Endometrial microvascular endothelial cells (primary cell): Measurements from ENCODE around the gene TBX4. TPM values are rescaled to one million over a fixed set of nuclear protein-coding genes. Genes with fewer than 3 reads are reported as not detected.

Experiments
- in situ Hi-C: cut with HindIII; loops from 2 replicates; pipeline ENCODE4 v1.10.0; 2017; ENCODE audit warnings: low sequenced_read_pairs, low pct_unique_long_range_greater_than_20kb; ENCODE audit errors: inconsistent ontology term
- total RNA-seq: library from RNA; depleted of rRNA; stranded (reverse); fragments of >200 nt; gene quantifications from one replicate; pipeline ENCODE4 v1.2.3, GENCODE V29; 2015; ENCODE audit errors: inconsistent ontology term

The TBX4 gene
- not detected for total RNA-seq

DNA sequence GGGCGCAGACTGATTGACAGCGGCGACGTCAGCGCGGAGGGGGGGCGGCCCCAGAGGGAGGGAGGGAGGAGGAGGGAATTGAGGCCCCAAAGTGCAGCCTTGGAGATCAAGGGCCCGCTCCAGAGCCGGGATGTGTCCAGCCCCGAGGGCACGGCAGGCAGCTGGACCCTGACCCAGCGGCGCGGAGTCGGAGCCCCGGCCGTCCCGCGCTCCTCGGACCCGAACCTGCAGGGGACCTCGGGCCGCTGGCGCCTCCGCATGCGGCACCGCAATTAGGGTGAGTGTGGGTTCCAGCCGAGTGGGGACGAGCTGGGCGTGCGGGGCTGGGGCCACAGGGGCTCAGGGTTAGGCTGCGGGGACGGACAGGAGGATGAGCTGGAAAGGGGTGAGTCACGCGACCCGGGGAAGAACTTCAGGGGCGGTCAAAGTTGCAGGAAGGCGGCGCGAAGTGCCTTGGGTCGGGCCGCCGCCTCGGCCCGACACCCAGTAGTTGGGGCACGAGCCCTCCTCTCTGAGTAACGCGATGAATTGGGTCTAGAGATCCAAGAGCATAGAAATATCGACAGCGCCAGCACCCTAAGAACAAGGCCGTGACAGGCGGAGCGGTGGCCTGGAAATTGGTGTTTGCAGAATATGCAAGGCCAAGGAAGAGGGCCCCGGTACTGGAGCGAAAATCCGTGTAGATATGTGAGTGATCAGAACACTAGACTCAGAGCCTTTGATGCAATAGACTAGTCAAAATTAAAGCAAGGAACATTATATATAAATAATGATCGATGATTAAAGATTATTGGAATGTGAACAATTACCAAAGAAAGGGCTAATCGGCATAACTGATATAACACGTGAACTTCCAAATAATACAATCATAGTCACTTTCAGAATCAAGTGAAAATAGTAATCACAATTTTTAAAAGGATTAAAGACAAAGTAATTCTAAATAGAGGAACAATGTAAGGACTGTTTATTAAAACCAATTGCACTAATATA, at the start of gene TBX4:
Gene TBX4 (plus strand): TSS at position 122 of the 990 bp plus-strand sequence. CDS start 4,069 bp downstream, outside the sequence.
- in situ Hi-C loops = no loop called here

DNA sequence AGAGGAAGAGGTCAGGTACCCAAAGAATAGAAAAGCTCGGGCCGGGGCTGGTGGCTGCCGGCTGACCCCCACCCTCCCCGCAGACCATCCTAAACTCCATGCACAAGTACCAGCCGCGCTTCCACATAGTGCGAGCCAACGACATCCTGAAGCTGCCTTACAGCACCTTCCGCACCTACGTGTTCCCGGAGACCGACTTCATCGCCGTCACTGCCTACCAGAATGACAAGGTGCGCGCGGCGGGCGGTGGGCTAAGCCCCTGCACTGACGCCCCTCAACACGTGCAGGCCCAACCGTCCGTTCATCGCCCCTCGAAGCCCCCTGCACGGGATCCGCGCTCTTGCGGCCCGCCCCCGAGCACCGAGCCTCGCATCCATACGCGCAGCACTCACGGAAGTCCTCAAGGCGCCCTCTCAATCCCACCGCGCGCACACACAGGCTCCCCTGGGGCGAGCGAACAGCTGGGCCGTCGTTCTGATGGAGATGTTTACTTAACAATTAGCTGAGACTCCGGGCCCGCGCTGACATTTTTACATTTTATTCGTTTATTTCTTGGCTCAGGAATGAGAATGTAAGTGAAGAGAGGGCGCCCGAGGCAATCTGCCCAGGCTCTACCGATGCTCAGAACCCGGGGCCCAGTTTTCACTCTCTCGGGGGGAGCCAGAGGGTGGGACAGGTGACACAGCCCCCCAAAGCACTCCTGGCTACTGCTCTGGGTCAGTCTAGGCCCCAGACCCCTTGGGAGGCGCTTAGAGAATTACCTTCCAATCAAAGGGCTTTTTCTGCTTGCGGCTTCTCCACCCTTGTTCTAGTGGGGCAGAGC, 49.0 kb upstream of the TBX4 start:
- in situ Hi-C loops = no loop called here

DNA sequence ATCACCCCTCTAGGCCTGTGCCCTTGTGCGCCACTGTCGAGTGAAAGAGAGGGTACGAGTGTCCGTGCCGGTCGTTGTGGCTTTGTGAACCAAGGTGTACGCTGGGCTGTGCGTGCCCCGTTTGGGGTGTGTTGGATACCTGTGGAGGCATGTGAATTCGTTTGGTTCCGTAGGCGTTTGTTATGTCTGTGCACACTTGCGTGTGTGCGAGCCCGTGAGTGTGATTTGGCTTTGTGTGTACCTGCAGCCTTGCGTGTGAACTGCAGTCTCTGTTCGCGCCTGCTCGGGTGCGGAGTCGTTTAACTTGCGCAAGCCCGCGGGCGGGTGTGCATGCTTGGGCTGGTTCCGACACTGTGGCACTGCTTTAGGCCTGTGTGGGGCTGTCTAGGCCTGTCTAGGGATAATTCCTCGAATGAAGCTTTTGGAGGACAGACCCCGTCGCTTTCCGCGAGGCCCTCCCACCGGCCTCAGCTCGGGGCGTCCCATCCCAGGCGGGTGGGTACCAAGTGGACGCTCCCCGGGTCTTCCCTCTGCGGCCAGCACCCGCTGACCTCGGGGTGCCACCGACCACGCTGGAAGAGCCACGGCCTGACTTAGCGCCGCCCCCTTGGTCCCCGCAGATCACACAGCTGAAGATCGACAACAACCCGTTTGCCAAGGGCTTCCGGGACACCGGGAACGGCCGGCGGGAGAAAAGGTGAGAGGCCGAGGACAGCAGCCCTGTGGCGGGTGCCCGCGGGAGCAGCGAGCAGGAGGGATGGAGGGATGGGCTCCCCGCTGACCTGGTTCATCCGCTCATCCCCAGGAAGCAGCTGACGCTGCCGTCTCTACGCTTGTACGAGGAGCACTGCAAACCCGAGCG, 48.2 kb upstream of the TBX4 start:
- in situ Hi-C loops = no loop called here

DNA sequence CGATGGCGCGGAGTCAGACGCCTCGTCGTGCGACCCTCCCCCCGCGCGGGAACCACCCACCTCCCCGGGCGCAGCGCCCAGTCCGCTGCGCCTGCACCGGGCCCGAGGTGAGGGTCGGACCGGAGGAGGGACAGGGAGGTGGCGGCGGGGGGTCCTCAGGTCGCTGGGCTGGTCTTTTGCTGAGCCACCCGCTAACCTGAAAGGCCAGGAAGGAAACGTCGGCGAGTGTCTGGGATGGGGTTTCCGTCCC, 47.6 kb upstream of the TBX4 start:
- in situ Hi-C loops = no loop called here

DNA sequence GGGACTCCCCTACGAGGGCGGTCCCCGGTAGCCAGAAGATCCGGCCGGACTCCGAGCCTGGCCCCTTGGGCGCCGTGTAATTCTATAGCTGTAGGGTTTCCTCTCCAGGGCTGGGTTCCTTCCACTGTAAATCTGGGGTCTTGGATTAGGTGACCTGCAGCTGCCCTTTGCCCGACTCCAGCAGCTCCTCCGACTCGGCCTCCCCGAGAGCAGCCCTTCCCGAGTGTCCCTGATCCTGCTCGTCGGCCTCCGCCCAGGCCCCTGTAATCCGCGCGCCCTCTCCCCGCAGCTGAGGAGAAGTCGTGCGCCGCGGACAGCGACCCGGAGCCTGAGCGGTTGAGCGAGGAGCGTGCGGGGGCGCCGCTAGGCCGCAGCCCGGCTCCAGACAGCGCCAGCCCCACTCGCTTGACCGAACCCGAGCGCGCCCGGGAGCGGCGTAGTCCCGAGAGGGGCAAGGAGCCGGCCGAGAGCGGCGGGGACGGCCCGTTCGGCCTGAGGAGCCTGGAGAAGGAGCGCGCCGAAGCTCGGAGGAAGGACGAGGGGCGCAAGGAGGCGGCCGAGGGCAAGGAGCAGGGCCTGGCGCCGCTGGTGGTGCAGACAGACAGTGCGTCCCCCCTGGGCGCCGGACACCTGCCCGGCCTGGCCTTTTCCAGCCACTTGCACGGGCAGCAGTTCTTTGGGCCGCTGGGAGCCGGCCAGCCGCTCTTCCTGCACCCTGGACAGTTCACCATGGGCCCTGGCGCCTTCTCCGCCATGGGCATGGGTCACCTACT, 47.1 kb upstream of the TBX4 start:
- in situ Hi-C loops = no loop called here

DNA sequence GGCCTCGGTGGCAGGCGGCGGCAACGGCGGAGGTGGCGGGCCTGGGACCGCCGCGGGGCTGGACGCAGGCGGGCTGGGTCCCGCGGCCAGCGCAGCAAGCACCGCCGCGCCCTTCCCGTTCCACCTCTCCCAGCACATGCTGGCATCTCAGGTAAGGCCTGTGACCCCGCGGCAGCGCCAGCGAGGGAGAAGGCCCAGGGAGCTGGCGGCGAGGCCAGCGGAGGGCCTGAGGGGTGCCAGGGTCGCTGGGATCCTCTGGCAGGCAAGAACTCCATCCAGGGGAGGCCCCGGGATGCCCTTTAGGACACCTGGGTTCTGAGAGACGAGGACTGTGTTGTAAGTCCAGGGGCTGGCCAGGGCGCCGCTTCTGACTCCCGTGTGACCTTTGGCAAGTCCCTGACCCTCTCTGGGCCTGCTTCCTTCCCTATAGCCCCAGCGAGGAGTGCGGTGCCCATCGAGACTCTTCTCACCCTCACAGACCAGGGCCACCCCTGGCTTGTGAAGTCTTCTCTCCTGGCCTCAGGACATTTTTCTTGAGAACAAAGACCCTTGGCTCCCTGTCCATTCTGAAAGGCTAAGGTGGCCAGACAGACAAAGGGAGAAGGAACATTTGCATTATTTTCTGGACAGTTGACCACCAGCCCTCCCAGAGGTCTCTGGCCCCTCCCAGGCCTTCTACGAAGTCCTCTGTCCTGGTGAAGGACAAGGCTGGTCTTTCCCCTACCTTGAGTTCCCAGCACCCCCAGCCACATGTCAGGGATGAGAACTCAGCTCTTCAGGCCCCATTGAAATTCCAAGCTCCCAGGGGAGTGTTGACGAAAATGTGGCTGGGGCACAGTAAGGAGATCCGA, 46.3 kb upstream of the TBX4 start:
- in situ Hi-C loops = no loop called here

DNA sequence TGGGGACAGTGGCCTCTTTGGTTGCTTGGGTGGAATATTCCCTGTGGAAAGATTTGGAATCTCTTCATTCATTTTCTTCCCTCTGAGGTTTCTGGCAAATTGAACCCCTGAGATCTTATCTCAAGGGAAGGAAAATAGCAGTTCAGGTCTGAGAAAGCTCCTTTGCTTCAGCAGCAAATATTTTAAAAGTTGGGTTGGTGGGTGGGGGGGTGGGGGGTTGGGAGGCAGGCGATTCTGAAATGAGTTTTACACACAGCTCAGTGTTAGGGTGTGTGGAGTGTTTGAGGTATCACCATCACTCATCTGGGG, 45.7 kb upstream of the TBX4 start:
- in situ Hi-C loops = no loop called here

DNA sequence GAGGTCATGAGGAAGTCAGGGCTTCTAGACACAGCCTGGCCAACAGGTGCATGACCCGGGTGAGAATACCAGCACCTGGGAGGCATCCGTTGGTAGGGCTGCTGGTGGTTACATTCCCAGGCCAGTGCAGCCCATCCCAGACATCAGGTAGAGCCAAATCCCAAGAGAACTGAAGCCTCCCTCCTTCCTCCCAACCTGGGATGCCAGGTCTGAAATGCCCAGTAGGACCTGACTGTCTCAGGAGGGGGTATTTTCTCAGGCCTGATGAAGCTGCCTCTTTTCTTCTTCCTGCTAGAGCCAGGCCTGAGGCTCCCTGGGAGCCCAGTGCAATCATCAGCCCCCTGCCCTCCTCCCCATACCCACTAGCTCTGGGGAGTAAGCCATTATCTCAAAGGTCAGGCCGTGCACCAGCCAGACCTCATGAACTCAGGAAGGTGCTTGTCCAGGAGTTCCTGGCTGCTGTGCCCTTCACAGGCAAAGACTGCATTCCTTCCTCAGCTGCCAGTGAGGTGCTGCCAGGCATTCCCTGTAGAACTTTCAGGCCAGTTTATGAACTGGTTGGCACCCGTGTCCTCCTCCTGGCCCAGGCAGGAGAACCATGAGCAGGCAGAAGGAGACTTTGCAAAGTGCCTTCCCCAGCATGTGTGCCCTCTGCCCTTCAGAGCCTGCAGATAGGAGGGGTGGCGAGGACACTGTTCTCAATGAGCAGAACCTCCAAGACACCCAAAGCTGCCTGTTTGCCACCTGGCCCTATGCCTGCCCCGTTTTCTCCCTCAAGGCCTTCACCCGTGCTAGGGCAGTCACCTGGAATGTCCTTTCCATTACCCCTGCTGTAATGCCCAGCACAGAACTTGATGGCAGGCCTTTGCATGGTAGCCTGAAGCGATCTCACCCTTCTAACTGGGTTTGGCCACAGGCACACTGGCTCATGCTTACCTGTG, 45.0 kb upstream of the TBX4 start:
- in situ Hi-C loops = no loop called here

DNA sequence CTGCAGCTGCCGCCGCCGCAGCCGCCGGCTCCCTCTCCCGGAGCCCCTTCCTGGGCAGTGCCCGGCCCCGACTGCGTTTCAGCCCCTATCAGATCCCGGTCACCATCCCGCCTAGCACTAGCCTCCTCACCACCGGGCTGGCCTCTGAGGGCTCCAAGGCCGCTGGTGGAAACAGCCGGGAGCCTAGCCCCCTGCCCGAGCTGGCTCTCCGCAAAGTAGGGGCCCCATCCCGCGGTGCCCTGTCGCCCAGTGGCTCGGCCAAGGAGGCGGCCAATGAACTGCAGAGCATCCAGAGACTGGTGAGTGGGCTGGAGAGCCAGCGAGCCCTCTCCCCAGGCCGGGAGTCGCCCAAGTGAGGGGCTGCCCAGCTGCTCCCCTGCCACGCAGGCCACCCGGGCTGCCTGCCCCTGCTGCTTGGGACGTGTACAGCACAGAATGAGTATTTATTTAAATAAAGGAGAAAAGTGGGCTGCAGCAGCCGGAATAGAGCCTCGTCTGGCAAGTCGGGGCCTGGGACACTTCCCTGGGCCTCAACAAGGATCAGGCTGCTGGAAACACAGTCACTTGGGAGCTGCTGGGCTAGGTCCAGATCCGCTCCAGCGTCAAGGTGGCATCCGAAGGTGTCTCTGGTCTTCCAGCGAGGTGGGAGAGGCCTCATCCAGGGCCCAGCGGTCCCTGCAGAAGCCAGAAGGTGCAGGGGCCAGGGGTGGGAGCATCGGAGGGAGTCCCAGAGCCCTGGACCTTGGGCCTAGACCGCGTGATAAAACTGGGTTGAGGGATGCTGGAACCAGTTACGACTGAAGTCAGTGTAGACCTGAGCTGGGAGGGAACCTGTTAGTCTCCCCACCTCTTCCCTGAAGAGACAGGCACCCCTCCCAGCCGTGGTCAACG, 43.8 kb upstream of the TBX4 start:
- in situ Hi-C loops = no loop called here

DNA sequence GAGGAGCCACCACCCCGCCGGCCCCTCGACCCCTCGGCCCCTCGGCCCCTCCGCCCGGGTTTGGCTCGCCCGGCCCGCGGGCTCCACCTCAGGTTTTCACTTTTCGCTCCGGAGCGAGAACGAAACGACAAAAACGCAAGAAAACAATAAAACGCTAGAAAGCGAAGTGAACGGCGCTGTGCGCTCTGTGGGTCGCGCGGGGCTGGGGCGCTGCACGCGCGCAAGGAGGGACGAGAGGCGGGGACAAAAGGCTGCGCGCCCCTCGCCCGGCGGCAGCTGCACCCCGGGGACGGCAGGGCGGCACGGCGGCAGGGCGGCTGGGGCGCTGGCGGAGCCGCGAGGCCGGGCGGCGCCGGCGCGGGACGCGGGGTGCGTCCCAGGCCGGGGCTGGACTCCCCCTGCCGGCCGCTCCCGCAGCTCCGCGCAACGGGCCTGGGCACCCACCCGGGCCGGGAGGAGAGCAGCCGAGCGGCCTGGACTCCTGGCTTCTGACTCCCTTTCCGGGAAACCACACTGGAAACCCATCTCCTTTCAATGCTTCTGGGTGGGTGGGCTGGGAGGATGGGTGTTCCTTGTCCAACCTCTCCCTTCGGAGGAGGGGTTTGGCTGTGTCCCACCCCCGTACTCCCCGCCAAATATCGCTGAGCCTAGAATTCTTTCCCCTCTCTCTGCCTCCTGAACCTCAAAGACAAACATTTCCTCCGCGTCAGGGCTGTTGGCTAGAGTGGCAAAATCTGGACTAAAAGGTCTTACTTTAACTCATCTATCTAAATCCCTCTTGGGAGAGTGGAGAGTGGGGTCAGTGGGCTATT, 42.7 kb upstream of the TBX4 start:
- in situ Hi-C loops = no loop called here

DNA sequence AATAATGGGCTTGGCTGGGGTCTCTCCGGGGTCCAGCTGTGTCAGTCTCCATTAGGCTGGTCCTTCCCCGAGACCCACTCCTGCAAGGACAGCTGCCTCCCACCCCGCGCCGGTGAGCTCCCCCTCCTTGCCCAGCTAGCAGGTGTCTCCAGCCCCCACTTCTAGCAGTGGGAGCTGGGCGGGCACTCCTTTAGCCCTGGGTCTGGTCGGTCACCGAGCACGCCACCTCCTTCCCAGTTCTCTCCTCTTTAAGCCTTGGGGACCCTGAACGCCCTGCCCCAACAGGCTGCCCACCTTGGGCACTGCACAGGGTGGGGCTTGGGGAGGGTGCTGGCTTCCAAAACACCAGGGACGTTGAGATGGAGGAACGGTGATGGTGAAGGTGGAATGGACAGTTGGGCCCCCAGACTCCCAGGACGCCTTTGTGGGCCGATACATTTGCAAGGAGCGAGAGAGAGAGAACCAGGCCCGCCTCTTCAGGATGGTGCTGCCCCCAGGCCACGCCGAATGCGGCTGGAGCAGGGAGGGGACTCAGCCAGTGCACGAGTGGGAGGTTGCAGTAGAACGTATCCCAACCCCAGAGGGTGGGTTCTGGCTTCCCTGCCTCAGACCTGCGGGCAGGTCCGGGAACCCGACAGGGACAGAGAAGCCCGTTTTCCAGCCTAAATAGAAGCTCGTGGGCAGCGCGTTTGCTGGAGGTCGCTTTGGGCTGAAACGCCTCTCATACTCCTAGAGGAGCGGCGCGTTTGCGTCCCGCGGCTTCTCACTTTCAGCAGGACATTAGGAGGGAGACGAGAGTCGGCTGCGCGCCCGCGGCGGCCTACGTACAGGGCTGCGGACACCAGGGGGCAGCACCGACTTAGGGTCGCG, 41.8 kb upstream of the TBX4 start:
- in situ Hi-C loops = no loop called here

DNA sequence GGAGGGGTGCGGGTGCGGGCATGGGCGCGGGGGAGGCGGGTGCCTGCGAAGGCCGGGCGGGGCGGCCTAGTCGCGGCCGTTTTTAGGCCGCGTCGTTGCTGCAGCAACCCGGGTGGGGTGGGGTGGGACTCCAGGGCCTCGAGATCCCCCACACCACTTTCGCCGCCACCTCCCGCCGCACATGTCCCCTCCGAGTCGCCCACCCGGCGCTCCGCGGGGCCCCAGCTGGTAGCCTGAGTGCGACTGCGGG, 41.3 kb upstream of the TBX4 start:
- in situ Hi-C loops = no loop called here

DNA sequence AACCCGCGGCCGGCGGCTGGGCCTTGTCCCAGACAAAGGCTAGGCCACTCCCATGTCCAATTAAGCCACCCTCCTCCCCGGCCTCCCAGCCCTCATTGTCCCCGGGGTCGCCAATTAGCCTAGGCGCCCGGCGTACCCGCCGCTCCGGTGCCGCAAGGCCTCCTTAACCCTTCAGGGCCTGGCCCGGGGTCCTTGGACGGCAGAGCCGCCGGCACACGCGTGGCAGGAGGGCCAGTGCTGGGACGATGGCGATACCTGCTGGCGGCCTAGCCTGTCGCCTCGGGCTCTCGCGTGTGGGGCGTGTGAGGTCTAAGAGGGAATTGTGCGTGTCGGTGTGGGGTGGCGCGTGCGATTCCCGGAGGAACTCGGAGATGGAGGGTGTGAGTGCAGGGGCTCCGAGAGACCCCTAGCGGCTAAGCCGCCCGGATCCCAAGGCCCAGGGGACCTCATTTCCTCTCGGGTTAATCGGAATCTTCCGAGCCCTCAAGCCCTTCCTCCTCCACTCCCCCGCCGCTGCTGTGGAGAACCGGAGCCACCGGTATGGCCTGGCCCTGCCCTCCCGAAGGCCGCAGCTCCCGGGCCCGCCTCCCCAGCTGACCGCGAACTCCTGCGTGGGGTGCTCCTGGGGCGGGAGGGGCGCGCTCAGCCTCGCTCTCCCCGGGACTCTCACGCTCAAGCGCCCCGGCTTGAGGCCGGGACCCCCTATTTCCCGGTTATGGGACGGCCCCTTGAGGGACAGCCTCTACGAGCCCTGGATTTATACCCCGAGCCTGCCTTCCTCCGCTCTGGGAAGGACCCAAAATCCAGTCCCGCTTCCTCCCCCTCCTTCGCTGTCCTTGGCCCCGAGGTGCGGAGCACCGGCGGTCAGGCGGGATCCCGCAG, 40.7 kb upstream of the TBX4 start:
- in situ Hi-C loops = no loop called here
